Spleen (tissue), 11 donors: ENCODE results near the gene CSN3. TPM values are rescaled to one million over a fixed set of nuclear protein-coding genes. Genes with fewer than 3 reads are reported as not detected.

Experiments
- DNase-seq: peaks from one replicate; pipeline ENCODE4 v3.0.0-alpha.2; 2020
- H3K27ac ChIP-seq, 8 donors: fragments of 200-600 bp; sonication (generic) in 7 of 8; 1 replicate in 4 of 8; 2 replicates in 4 of 8; pipeline versions ENCODE4 v1.5.0 to v1.8.0; 2016 to 2021; ENCODE audit warnings: inconsistent platforms in 4 of 8, mild to moderate bottlenecking in 4 of 8, moderate library complexity in 1 of 8
- H3K27me3 ChIP-seq, 7 donors: fragments of 200-600 bp; sonication (generic) in 6 of 7; replicated peaks in 1 of 7; 1 replicate in 4 of 7; 2 replicates in 3 of 7; pipeline versions ENCODE4 v1.5.0 to v1.8.0; 2016 to 2021; ENCODE audit warnings: inconsistent platforms in 3 of 7, mild to moderate bottlenecking in 1 of 7
- H3K36me3 ChIP-seq, 6 donors: fragments of 200-600 bp; sonication (generic) in 5 of 6; 1 replicate in 4 of 6; 2 replicates in 2 of 6; pipeline versions ENCODE4 v1.5.0 to v1.8.0; 2016 to 2021; ENCODE audit warnings: inconsistent platforms in 2 of 6
- H3K4me1 ChIP-seq, 6 donors: fragments of 200-600 bp; sonication (generic) in 5 of 6; 1 replicate in 3 of 6; 2 replicates in 3 of 6; pipeline versions ENCODE4 v1.5.0 to v1.8.0; 2016 to 2021; ENCODE audit warnings: inconsistent platforms in 3 of 6
- H3K4me3 ChIP-seq, 8 donors: fragments of 200-600 bp; sonication (generic) in 7 of 8; 1 replicate in 4 of 8; 2 replicates in 4 of 8; pipeline versions ENCODE4 v1.5.0 to v1.8.0; 2016 to 2021; ENCODE audit warnings: inconsistent platforms in 4 of 8, mild to moderate bottlenecking in 4 of 8, moderate library complexity in 2 of 8
- H3K9me3 ChIP-seq, 8 donors: fragments of 200-600 bp; sonication (generic) in 7 of 8; 1 replicate in 4 of 8; 2 replicates in 4 of 8; pipeline versions ENCODE4 v1.5.0 to v1.8.0; 2016 to 2021; ENCODE audit warnings: inconsistent platforms in 4 of 8
- POLR2A ChIP-seq, 3 donors: fragments of 450-650 bp; IDR thresholded peaks; one replicate each; pipeline ENCODE4 v1.5.1; 2017; ENCODE audit warnings: antibody characterized with exemption in 3 of 3, mild to moderate bottlenecking in 1 of 3
- POLR2AphosphoS5 ChIP-seq, 3 donors: sonication (generic); formaldehyde crosslinking; IDR thresholded peaks; one replicate each; pipeline ENCODE4 v1.5.1; 2017; ENCODE audit warnings: antibody characterized with exemption in 3 of 3
- WGBS, 5 donors: extraction: QIAGEN DNeasy Blood & Tissue Kit in 3 of 5; methylation state at CpG; one replicate each; pipeline versions ENCODE4 v1.1.5 to v1.1.7; 2013 to 2018; 5-methylcytosine and 5-hydroxymethylcytosine counted together
- intact Hi-C: fragments of 100-400 bp; cut with DNase I; formaldehyde crosslinking; loops from one replicate; pipeline ENCODE4 v1.15.0; 2023; ENCODE audit warnings: low total_unique reads
- polyA plus RNA-seq, 3 donors: library from polyadenylated mRNA; stranded (reverse); fragments of 200-250 nt; gene quantifications; one replicate each; pipeline ENCODE4 v1.2.1, GENCODE V29; 2013
- total RNA-seq, 7 donors: library from RNA; depleted of rRNA in 3 of 7; stranded (reverse); fragments of >200 nt in 3 of 7; fragmentation: NEBNext Ultra II Directional in 4 of 7; extraction: Animal tissue kit (Norgen Biotek cat#: 25700) in 4 of 7; gene quantifications; one replicate each; pipeline versions ENCODE4 v1.1.0 to v1.2.1, GENCODE V29; 2016 to 2021
- TF ChIP-seq, protein P1 (sequence below), 11 experiments: fragments of 200-600 bp in 7 of 11; fragments of 450-650 bp in 4 of 11; sonication (generic) in 4 of 11; IDR thresholded peaks in 8 of 11; conservative IDR thresholded peaks in 3 of 11; 1 replicate in 7 of 11; 2 replicates in 4 of 11; pipeline versions ENCODE4 v1.4.0 to v1.8.0; 2016 to 2021; ENCODE audit warnings: antibody characterized with exemption in 11 of 11, inconsistent platforms in 4 of 11, mild to moderate bottlenecking in 1 of 11
- donor health status: healthy with polysubstance abuse.
- donor health status: DM: no; HTN: no; CAD: no; lungs with moderate emphysema.
- donor health status: DM: no; HTN: no; CAD: no.
- donor health status: Bipolar disorder and iron deficiency.
- donor health status: healthy.
- donor health status: DM: no; HTN: no; CAD: no.
- donor health status: DM: yes; HTN: yes; CAD: no.

The CSN3 gene
- total and polyA plus RNA-seq, 10 donors, result 0.30 to 0.52 TPM; not detected in 8

DNA sequence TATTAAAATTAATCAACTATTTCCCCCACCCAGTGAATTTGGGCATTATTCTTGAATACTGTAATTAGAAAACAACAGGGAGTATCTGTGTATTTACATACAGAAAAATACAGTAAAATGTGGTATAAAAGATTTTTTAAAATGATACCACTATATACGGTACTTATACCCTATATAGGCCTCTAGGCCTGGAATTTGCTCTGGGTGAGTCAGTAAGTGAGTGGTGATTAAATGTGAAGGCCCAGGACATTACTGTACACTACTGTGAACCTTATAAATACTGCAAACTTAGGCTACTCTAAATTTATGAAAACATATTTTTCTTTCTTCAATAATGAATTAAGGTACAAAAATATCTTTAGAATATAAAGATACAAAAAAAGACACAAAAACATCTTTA is 6.3 kb upstream of the CSN3 start:
- Histone ChIP-seq H3K9me3 (no peaks in the 10 kb centered on the region), H3K4me3 (no peak overlapping the region), H3K36me3 (no peaks in the 10 kb centered on the region), H3K27me3 (no peaks in the 10 kb centered on the region), H3K4me1 (no peaks in the 10 kb centered on the region), H3K27ac (no peak overlapping the region)
- TF ChIP-seq, protein P1, sequence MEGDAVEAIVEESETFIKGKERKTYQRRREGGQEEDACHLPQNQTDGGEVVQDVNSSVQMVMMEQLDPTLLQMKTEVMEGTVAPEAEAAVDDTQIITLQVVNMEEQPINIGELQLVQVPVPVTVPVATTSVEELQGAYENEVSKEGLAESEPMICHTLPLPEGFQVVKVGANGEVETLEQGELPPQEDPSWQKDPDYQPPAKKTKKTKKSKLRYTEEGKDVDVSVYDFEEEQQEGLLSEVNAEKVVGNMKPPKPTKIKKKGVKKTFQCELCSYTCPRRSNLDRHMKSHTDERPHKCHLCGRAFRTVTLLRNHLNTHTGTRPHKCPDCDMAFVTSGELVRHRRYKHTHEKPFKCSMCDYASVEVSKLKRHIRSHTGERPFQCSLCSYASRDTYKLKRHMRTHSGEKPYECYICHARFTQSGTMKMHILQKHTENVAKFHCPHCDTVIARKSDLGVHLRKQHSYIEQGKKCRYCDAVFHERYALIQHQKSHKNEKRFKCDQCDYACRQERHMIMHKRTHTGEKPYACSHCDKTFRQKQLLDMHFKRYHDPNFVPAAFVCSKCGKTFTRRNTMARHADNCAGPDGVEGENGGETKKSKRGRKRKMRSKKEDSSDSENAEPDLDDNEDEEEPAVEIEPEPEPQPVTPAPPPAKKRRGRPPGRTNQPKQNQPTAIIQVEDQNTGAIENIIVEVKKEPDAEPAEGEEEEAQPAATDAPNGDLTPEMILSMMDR (IDR thresholded peaks at IDR 0.05 in 8 of 11, conservative IDR thresholded peaks at IDR 0.05 in 3 of 11), result no peak
- TF ChIP-seq POLR2AphosphoS5 (IDR thresholded peaks at IDR 0.05), result no peak
- no peak for TF ChIP-seq POLR2A (IDR thresholded peaks at IDR 0.05)
- WGBS, 5 donors, result 43 to 76% (median 67%) methylated on average over 1 of the region's 1 CpG
- DNase-seq, result no peak
- intact Hi-C loops, result no loop called here

DNA sequence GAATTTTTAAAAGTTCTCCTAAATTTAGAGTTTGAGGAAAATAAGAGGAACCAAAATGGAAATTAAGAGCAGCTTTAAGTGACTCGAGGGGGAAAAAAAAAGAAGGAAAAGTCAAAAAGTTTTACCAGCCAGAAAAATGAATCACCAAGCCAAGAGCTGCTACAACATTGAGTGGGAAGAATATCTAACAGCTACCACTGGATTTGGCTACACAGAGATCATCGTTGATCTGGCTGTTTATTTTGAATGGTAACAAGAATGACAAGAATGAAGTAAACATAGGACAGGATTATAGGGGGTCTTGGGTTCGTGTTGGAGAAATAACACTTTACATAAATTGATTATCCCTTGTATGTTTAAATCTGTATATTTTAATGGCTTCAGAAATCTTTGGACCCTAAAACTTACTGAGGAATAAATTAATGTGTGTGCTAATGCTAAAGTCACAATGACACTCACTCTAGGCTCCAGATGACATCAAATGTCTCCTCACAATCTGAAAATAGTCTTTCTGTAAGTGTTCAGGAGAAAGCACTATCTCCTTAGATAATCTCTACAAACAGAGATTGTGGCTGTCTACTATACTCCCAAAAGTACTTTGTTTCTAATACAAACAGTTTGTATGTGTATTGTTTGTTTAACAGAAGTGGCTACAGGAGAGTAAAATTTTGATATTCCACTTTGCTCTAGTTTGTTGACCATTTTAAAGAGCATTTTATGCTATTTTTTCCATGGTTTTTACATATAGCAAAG is 3.1 kb upstream of the CSN3 start:
- intact Hi-C loops, result no loop called here
- no peaks in the 10 kb centered on the region for H3K4me1 ChIP-seq
- 22 to 62% (median 34%) methylated on average over 3 of the region's 3 CpGs for WGBS, 5 donors

DNA sequence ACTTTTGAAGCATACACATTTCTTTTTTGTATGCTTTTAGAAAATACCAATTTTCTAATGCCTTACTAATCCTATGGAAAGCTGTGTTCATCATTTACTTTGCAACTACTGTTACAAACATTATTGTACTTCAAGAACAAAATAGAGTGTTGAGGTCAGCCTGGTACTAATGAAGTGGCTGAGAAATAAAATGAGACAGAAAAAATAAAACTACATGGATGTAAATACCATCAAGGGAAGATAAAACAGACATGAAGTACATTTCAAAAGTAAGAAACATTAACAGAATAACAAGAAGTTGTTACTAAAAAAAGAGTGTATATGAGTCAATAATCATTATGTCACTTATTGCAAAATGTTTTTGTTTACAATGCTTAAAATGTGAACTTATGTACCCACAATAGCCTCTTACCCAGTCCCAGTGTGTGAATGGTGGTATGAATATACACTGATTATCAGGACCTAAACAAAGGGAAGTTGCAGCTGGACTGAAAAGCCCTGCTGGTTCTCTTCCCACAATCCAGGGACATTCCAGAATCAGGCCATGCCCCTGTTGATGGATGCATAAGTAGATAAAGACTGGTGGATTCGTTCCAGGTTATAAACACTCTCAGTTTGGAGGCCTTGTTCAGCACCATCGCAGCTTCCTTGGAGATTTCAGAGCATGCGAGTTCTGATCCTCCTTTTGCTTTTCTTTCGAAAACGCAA is 2.4 kb upstream of the CSN3 start:
- Histone ChIP-seq H3K9me3 (no peaks in the 10 kb centered on the region), H3K36me3 (no peaks in the 10 kb centered on the region), H3K27me3 (no peaks in the 10 kb centered on the region), H3K4me3 (no peak overlapping the region), H3K27ac (no peak overlapping the region), H3K4me1 (no peaks in the 10 kb centered on the region)
- TF ChIP-seq POLR2A (IDR thresholded peaks at IDR 0.05), result no peak
- no peak for TF ChIP-seq POLR2AphosphoS5 (IDR thresholded peaks at IDR 0.05)
- TF ChIP-seq, protein P1 (IDR thresholded peaks at IDR 0.05 in 8 of 11, conservative IDR thresholded peaks at IDR 0.05 in 3 of 11), result no peak
- intact Hi-C loops, result no loop called here
- 59 to 80% (median 71%) methylated on average over 5 of the region's 5 CpGs for WGBS, 5 donors
- DNase-seq, result no peak

More for the DNA sequence above, 3.1 kb upstream of the CSN3 start:
- H3K27me3 ChIP-seq, result no peaks in the 10 kb centered on the region
- H3K4me3 ChIP-seq, result no peak overlapping the region
- no peak overlapping the region for H3K27ac ChIP-seq
- H3K9me3 ChIP-seq, result no peaks in the 10 kb centered on the region
- DNase-seq, result no peak
- no peak for TF ChIP-seq POLR2AphosphoS5 (IDR thresholded peaks at IDR 0.05)
- TF ChIP-seq POLR2A (IDR thresholded peaks at IDR 0.05), result no peak
- TF ChIP-seq, protein P1 (IDR thresholded peaks at IDR 0.05 in 8 of 11, conservative IDR thresholded peaks at IDR 0.05 in 3 of 11), result no peak
- H3K36me3 ChIP-seq, result no peaks in the 10 kb centered on the region

DNA sequence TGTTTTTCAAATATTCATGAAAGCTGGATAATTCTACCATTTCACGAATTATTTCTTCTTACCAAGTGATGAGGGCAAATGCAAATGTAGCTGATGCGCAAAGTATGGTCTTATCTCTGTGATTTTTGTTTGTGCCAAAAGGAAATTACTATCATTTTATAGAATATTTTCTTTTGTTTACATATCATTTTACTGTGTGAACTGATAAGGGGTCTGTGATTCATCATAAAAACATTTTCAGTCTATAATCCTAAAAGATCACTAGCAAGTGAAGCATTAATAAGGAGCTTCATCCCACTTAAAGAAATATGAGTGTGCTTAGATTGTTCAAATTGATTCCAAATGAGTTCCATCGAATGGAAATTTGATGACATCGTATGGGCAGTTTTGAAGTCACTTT is 694 bp downstream of the CSN3 start:
- Histone ChIP-seq H3K4me3 (no peak overlapping the region), H3K9me3 (no peaks in the 10 kb centered on the region), H3K36me3 (no peaks in the 10 kb centered on the region), H3K27me3 (no peaks in the 10 kb centered on the region), H3K27ac (no peak overlapping the region), H3K4me1 (no peaks in the 10 kb centered on the region)
- no peak for TF ChIP-seq POLR2A (IDR thresholded peaks at IDR 0.05)
- TF ChIP-seq, protein P1 (IDR thresholded peaks at IDR 0.05 in 8 of 11, conservative IDR thresholded peaks at IDR 0.05 in 3 of 11), result no peak
- TF ChIP-seq POLR2AphosphoS5 (IDR thresholded peaks at IDR 0.05), result no peak
- WGBS, 5 donors, result 63 to 91% (median 76%) methylated on average over 4 of the region's 4 CpGs
- DNase-seq, result no peak
- intact Hi-C loops, result no loop called here
